22Rv1 (cell line): ENCODE measurements around the gene MAGEB16.

Experiments used
- ZFX ChIP-seq: fragments of 450-650 bp; IDR thresholded peaks from 2 replicates; pipeline ENCODE4 v1.6.1; 2017; ENCODE audit warnings: antibody characterized with exemption, borderline replicate concordance
- TF ChIP-seq, protein P1 (sequence below): fragments of 450-650 bp; IDR thresholded peaks from 2 replicates; pipeline ENCODE4 v1.5.1; 2017; ENCODE audit warnings: mild to moderate bottlenecking

DNA sequence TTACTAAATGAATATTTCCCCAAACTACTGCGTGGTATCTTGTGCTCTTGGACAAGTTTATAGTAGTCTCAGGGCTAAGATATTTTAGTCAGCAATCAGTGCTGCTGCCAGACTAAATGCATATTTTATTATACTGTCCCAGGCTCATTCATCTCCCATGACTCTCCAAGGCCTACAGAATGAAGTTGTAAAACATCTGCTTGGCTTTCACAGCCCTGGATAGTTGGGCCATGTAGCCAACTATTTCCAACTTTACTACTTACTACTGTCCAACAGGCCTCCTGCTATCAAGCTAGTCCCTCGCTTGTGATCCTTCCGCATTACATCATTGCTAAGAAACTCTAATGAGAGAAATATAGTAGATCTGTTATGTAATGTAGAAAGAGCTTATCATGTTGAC is 31.4 kb downstream of the MAGEB16 start:
- TF ChIP-seq, protein P1, sequence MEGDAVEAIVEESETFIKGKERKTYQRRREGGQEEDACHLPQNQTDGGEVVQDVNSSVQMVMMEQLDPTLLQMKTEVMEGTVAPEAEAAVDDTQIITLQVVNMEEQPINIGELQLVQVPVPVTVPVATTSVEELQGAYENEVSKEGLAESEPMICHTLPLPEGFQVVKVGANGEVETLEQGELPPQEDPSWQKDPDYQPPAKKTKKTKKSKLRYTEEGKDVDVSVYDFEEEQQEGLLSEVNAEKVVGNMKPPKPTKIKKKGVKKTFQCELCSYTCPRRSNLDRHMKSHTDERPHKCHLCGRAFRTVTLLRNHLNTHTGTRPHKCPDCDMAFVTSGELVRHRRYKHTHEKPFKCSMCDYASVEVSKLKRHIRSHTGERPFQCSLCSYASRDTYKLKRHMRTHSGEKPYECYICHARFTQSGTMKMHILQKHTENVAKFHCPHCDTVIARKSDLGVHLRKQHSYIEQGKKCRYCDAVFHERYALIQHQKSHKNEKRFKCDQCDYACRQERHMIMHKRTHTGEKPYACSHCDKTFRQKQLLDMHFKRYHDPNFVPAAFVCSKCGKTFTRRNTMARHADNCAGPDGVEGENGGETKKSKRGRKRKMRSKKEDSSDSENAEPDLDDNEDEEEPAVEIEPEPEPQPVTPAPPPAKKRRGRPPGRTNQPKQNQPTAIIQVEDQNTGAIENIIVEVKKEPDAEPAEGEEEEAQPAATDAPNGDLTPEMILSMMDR: no peak
- TF ChIP-seq ZFX: no peak
